Superior temporal gyrus (tissue), 1 donor: ENCODE results near the gene CCDC78.

Experiments used
- DNase-seq: peaks from one replicate; pipeline ENCODE4 v3.0.0-alpha.2; 2016; ENCODE audit errors: extremely low spot score

Gene CCDC78

DNA sequence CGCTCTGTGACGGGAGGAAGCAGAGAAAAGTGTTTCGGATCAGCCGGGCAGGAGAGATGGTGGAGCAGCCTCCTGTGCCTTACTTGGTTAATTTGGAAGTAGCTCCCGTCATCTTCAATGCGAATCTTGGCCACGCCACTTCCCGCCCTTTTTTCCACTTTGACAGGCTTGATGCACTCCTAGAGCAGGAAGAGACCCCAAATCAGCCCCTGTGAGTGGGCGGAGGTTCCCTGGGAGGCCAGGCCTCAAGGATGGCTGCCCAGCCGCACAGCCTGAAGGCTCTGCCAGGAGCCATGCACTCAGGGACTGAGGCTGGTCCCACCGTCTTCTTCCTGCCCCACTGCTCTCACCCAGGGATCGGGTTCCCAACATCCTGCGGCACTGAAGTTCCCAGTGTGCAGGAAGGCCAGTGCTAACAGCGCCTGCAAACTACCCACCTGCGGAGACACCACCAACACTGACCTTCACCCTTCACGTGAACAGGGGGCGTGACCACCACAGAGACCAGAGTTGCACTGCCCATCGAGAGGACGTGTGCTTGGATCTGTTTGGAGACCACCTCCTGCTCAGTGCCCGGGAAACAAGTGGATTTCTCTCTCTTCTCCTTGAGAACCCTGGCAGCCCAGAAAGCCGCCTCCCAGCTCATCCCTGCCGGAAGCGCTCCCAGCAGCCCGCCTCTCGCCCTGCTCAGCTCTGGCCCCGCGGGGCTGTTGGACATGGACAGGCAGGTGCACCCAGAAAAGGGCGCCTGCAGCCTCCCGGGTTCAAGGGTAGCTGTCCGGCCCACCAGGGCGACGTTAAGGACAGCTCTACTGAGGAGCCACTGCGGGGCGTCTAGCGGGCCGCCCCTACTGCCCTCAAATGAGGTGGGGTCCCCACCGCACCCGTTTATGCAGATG is 13.6 kb upstream of the CCDC78 start:
- DNase-seq, result no peak

DNA sequence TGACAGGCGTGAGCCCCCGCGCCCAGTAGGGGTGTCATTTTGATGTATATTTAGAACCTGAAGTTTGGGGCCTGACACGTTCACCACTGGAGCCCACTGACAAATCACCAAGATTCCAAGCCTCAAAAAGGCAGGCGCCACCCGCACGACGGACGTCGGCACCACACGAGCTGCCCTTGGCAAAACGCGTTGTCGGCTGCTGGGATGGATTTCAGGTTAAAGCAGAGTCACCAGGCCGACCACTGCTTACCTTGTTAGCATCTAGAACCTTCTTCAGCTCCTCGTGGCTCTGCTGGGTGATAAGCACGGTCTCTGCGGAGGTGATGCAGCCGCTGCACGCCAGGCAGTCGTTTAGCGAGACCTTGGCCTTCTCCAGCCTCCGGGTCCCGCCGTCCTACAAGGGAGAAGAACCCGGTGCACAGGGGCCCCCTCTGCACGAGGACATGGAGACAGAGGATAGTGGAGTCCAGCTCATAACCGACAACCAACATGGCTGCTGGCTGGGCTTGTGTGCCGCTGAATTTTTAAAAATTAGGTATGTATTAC is 10.8 kb upstream of the CCDC78 start:
- no peak for DNase-seq

DNA sequence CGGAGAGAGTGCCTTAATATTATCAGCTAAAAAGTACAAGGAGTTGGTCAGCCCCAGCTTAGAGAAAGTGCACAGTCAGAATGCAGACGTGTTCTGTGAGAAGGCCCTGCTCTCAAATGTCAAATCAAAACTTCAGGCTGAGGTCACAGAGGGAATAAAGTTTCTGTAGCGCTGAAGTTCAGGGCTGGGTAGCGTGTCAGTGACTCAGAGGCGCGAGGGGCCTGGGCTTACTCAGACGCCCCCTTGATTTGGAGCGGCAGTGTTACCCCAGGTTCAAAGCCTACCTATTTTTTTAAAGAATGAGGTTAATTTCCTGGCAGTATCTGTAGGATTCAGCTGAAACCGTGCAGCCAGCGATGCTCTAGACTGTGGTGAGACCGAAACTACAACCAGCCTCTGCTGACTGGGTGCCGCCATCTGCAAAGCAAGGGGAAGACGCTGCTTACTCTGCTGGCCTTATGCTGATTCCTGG is 9.8 kb upstream of the CCDC78 start:
- no peak for DNase-seq

DNA sequence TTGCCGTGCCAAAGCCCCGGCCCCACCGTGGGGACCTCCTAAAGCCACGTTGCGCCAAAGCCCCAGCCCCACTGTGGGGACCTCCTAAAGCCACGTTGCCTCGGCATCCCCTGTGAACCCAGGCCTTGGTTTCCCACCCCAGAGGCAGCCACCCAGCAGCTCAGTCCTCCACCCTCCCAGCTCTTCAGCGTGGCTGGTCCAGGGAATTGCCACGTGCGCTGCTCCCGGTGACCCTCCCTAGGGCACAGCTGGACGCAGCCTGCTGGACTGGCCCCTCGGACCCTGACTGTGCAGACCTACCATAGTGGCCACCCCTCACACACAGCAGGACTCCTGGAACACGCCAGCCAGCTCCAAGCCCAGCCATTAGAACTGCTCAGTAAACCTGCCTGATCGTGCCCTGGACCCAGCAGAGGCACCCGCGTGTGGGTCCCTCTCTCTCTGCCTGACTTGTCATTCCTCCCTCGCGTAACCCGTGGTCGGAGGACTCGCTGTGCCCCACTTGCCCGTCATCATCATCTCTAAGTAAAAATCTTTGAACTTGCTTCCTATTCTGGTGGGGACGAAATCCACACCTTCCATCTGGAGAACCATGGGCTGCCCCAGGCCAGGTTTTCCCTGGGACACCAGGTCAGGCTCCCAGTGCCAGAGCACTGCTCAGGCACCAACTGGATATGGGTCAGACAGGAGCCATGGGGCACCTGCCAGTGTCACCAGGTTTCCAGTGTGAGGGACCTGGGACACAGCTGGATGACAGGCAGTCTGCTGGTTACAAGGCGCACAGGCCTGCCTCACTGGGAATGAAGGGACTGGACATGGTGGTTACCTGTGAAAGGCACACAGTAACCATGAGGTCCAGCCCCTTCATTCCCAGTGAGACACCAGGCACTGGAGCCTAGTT is 9.0 kb upstream of the CCDC78 start:
- DNase-seq, result no peak

DNA sequence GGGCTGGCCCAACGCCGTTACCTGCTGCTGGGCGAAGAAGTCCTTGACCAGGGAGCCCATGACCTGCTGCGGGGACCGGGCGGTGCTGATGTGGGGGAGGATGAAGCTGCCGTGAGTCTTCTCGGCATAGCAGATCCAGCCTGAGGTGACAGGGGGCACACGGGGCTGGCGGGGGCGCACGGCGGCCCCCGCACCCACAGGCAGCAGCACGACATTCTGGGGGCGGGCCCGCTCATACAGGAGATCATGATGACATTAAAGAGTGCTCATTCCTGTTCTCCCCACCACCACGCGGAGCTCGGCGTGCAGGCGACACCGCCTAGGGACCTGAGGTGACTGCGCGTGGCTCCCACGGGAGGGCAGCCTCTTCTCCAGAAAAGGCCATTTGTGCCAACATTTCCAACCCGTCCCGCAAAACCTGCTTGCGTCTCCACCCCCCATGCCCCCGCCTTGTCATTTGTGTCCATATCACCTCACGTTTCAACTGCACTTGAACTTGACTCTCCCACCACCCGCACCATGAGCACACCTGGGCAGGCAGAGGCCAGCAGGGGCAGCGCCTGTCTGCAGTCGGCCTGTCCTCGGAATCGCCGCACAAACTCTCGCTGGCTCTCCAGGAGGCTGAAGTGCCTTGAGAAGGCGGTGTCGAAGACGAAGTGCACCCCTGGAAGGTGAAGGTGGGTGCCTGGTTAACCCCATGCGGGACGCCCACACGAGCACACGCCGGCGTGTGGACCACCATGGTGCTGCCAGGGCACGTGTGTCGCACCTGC is 8.2 kb upstream of the CCDC78 start:
- no peak for DNase-seq

DNA sequence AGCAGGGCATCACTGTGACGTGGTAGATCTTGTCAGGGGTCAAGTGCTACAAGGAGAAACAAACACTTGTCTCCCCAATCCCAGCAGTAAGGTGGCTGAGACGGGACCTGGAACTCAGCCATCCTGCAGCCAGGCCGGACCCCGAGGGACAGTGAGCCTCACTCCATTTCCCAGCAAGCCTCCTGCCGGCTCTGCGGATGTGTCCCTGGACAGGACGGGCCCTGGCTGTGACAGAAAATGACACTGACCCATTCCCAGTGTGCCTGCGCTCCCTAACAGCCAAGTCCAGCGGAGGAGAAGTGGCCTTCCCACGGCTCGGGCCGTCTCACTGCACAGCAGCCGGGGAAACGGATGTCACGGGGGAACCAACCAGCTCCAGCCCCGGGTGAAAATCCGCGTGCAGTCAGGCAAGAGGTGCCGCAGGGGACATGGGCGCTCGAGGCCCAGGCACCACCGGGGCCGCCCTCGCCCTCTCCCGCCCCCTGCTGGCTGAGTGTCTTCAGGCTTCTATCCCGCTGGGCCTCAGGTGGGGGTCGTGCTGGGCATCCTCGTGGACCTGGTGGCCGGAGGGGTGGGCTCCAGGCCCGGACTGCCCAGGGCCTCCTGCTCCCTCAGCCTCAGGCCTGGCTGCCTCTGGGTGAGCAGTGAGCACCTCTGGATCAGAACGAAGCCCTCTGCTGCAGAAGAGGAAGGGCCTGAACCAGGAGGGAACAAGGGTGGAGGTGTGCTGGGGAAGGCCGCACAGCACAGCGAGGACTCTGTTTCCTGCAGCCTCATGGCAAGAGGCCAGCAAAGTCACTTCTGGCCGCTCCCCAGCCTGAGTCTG is 7.4 kb upstream of the CCDC78 start:
- no peak for DNase-seq

DNA sequence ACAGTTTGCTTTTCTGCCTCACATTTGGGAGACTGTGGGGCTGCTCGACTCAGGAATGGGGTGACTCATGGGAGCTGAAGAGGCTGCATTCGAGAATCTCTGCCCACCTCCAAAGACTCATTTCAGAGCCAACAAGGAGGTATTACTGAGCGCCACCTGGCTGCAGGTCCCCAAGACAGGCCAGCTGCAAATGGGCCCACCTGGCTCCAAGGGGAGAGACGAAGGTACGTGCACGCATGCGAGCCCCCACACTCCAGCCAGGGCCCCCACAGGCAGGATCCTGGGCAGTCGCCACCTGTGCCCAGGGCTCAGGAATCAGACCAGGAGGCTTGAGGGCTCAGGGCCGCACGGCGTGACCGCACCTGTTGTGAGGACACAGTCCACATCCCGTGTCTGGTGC is 6.7 kb upstream of the CCDC78 start:
- DNase-seq, result no peak

DNA sequence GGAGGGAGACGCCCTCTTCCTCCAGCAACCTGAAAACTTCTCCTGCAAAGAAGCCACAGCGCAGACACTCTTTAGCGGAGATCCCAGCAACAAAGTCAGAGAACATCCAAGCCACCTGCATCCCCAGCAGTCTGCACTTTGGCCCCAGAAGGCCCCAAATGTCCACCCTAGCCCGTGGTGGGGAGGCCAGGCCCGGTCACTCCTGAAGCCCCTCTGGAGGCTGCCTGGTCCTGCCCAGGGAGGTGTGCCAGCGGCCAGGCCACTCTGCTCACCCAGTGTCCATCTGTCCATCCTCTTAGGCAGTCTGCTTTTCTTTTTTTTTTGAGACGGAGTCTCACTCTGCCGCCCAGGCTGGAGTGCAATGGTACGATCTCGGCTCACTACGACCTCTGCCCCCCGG is 6.1 kb upstream of the CCDC78 start:
- no peak for DNase-seq

DNA sequence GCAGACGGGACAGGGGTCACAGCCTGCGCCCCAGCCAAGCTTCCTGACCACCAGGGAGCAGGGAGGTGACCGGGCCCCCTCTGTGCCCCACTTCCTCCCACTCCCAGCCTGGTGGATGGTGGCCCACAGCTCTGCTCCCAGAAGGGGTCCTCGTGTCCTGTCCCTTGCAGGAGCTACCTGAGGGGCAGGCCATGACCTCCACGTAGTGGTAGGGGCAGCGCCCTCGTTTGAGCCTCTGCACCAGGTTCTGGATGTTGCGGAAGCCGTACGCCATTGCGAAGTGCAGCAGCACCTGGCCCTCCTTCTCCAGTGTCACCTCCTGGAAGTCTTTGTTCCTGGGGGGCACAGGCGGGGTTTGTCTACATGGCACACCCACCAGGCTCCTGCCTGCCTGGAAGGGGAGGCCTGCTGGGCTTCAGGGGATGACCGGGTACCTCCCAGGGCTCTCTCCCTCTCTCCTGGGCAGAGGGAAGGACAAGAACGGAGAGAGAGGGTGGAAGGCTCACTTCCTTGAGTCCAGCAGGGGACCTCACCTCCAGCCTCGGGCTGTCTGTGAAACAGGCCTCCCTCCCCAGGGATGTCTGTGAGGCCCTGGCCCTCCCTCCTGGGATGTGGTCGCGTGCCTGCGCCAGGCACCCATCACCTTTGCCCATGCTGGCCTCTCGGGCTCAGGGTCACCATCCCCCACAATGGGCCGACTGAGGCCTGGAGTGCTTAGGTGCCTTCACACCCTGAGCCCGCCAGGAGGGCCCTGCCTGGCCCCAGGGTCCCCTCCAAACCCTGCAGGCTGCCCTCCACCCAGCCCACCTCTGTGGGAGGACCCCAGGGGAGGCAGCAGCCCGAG is 4.6 kb upstream of the CCDC78 start:
- DNase-seq, result no peak

DNA sequence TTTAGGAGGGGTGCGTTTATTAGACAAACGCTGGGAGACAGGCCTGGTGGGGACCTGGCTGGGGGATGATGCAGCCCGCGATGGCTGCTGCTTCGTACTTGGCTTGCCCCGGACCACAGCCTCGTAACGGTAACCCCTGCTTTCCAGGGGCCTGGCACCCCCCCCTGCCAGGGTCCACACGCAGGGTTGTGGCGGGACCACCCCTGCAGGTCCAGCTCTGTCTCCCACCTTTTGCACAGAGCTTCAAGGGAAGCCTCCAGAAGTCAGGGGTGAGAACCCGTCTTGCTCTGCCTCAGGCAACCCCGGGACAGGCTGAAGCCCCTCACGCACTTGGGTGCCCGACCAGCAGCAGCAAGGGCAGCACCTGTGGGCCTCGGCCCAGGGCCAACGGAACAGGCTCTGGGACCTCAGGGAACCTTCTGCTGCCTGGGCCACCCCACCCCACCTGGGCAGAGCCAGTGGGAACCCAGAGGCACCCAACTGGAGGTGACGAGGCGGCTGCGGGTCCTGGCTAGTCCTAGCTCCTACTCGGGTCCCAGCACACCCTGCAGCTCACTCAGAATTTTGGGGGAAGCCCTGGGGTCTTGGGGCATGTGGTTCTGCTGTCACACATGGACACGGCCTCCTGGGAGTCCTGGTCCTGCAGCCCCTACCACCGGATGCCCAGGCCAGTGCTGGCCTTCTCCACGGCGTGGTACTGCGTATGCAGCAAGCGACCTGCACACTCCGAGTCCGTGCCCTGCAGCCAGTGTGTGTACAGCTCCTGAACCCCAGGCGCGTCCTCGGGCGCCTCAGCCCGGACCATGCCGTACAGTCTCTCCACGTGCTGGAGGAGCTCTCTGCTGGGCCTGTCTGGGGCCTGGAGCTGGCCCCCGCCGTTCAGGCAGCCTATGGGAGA is 3.8 kb upstream of the CCDC78 start:
- no peak for DNase-seq

DNA sequence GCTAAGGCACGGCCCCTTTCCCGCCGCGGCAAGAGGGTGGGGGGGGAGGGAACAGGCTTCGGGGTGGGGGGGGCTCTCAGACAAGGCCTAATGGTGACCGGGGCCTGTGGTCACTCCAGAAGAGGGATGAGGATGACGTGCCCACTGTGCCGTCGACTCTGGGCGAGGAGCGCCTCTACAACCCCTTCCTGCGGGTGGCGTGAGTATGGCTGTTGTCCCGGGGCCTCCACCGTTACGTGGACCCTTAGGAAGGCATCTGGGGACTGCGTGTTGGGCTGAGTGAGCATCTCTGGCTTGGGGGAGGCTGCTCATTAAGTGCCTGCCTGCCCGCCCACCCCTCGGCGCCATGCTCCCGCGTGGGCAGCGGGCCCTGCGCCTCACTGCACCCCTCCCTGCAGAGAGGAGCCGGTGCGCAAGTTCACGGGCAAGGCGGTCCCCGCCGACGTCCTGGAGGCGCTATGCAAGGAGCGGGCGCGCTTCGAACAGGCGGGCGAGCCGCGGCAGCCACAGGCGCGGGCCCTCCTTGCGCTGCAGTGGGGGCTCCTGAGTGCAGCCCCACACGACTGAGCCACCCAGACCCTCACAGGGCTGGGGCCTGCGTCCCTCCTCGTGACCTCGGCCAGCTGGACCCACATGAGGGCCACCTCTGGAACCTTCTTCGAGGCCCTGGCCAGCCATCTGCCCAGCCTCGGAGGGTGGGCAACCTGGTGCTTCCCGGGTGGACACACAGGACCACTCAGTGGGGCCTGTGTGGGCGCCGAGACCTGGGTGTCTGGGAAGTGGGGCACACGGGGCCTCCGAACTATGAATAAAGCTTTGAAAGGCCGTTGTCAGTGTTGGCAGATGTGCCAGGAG is 2.9 kb upstream of the CCDC78 start:
- peak; percentile 7 for DNase-seq

DNA sequence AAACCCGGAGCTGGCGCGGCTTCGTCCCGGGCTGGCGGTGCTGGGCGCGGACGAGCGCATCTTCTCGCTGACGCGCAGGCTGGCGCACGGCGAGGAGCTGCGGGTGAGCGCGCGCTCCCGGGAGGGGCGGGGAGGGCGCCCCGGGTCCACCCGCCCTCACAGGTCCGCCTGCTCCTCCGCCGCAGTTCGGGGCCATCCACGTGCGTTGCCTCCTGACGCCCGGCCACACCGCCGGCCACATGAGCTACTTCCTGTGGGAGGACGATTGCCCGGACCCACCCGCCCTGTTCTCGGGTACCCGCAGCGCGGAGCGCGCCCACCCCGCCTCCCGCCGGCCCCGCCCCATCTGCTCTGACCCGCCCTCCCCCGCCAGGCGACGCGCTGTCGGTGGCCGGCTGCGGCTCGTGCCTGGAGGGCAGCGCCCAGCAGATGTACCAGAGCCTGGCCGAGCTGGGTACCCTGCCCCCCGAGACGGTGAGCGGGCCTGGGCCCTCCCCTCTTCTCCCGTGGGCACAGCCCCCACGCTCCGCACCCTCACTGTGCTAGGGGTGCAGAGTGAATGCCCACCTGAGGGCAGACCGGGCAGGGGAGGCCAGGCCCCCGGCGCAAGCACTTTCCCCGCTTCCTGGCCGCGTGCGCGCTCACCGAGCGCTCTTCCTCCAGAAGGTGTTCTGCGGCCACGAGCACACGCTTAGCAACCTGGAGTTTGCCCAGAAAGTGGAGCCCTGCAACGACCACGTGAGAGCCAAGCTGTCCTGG is 2.1 kb upstream of the CCDC78 start:
- DNase-seq, result peak; percentile 40

DNA sequence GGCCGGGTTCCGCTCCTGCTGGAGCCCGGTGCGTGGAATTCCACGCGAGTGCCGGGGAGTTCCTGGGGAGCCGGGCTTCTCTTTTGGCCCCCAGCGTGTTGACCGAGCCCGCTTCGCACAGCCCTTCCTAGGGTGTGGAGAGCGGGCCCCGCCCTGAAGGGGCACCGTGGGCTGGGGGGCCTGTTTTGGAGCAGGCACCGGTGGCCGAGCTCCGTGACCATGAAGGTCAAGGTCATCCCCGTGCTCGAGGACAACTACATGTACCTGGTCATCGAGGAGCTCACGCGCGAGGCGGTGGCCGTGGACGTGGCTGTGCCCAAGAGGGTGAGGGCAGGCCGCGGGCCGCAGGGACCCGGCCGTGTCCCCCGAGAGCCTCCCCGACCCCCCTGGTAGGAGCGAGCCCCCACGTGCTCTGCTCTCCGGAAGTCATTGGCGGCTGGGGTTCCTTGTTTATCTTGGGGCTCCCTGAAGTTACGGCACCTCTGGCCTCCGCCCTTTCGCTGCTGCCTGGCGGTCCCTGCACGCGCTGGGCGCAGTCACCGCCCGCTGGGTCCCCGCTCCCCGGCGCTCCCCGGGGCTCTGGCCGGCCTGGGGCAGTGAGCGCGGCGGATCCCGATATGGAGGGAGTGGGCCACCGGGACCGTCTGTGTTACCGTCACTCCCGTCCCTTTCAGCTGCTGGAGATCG is 1.2 kb upstream of the CCDC78 start:
- DNase-seq, result peak; percentile 8

DNA sequence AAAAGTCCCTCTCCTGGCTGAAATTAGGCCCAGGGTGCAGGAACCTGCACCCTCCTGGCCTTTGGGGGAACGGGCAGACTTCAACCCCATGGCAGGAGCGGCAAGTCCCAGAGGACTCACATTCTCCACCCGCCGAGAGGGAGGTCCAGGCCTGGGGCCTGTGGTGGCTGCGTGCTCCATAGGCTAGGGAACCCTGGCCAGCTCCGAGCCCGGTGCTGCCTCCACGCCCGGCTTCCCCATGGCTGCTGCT is 130 bp downstream of the CCDC78 start:
- no peak for DNase-seq

DNA sequence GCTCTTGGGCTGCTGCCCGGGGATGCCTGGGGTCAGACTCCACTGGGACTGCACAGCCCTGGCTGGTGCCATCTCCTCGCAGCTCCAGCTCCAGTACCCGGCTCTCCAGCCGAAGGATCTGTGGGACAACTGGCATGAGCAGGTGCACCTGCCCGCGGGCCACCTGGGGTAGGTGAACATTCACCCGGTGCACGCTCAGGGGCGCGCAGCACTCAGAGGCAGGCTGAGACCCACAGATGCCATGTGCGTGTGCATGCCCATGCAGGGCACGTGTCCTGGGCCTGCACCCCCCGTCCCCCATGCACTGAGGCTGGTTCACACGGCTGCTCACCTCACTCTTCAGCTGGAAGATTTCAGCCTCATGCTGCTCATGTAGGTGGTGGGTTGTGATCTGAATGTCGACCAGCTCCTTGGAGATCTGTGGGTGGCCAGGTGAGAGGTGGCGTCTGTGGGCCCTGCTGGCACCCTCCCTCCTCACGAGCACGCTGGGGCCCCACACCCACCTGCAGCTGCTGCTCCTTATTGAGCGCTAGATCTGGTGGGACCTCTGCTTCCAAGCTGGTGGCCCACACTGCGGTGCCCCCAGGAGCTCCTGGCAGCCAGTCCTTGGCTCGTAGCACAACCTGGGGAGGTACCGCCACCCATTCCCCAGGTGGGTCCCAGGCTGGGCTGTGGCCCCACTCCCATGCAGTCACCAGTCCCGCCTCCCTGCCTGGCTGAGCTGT is 618 bp downstream of the CCDC78 start:
- peak; percentile 6 for DNase-seq

DNA sequence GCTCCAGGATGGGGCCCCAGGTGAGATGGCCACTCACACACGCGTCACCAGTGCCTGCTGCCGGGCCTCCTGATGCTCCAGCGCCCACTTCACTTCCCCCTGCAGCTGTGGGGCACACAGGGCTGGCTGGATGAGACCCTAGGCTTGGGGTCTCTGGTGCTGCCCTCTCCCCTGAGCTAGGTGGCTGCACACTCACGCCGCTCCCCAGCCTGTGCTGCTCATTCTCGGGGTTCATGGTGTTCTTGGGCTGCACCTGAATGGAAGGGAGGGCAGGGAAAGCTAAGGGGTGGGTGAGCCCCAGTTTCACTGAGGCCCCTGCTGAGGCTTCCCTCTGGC is 1.2 kb downstream of the CCDC78 start:
- no peak for DNase-seq
